Vagina (tissue), 2 donors: ENCODE measurements around the gene RPS17.
"Not testable (repeated sequence)": the region's sequence is repeated elsewhere in the genome, so short reads cannot be mapped to it uniquely, and the experiment has no call there.

Source experiments
- CTCF ChIP-seq, 3 experiments: fragments of 450-650 bp in 2 of 3; fragments of 200-600 bp in 1 of 3; sonication (generic) in 1 of 3; IDR thresholded peaks; one replicate each; pipeline ENCODE4 v1.5.1; 2017 to 2019; ENCODE audit warnings: antibody characterized with exemption in 3 of 3, mild to moderate bottlenecking in 2 of 3, moderate library complexity in 2 of 3
- POLR2A ChIP-seq, 2 donors: fragments of 450-650 bp; IDR thresholded peaks; one replicate each; pipeline ENCODE4 v1.6.1; 2017; ENCODE audit warnings: antibody characterized with exemption in 2 of 2, mild to moderate bottlenecking in 2 of 2, moderate library complexity in 2 of 2
- POLR2AphosphoS5 ChIP-seq, 2 donors: sonication (generic); formaldehyde crosslinking; IDR thresholded peaks; one replicate each; pipeline ENCODE4 v1.9.0; 2017; ENCODE audit warnings: antibody characterized with exemption in 2 of 2, mild to moderate bottlenecking in 2 of 2, low read depth in 1 of 2; ENCODE audit not compliant: insufficient read depth in 1 of 2

- not testable (repeated sequence) for TF ChIP-seq CTCF (IDR thresholded peaks at IDR 0.05); POLR2A (IDR thresholded peaks at IDR 0.05); POLR2AphosphoS5 (IDR thresholded peaks at IDR 0.05; ENCODE audit: insufficient read depth in 1 of 2, low read depth in 1 of 2)
These were observed 26.7 kb downstream of the RPS17 start for GRCh38 chr15:82513587-82513986.
